SK-N-MC (cell line): ENCODE results near the gene WAC.

ENCODE experiments used
- EZH2 ChIP-seq: fragments of 200-600 bp; sonication (generic); IDR thresholded peaks from one replicate; pipeline ENCODE4 v1.6.1; 2017; ENCODE audit warnings: antibody characterized with exemption
- FOXP2 ChIP-seq: optimal IDR thresholded peaks from 2 replicates; pipeline ENCODE3; 2011; ENCODE audit warnings: mild to moderate bottlenecking, moderate library complexity; ENCODE audit not compliant: insufficient read depth; ENCODE audit errors: extremely low read length, control extremely low read depth
- POLR2AphosphoS5 ChIP-seq: IDR thresholded peaks from 2 replicates; pipeline ENCODE4 v1.6.1; 2012; ENCODE audit warnings: mild to moderate bottlenecking, low read depth, low read length, borderline replicate concordance

GRCh38 chr10:28580825-28581224, 47.9 kb downstream of the WAC start:
- no peak for TF ChIP-seq POLR2AphosphoS5
- TF ChIP-seq EZH2 = no peak
- TF ChIP-seq FOXP2 = no peak
